Measurements from ENCODE around the gene ST6GALNAC4. TPM values are rescaled to one million over a fixed set of nuclear protein-coding genes. Genes with fewer than 3 reads are reported as not detected.
A peak's percentile ranks its signal among the peaks of the same experiment; 100 is the strongest.

ST6GALNAC4 gene
- total and polyA plus RNA-seq, 7 donors = 8.9 to 52.6 (median 24.3) TPM

DNA sequence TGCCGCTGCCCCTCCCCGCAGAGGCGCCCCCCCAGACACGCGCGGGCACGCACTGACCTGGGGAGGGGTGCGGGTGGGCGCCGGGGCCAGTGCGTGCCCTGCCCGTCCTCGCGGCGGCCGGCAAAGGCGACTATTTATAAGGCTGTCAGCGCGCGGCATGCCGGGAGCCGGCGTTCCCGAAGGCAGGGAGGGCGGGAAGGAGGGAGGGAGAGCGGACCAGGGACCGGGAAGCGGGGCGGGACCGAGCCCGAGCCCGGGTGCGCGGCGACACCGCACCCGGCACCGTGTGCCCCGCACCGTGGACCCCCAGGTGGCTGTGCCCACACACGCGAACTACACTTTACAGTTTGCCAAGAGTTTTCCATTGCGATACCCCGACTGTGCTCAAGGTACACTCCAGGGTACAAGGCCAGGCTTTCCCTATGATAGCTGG lies 39.3 kb downstream of the ST6GALNAC4 start, which contains the start of gene AK1:
TSS of gene AK1 (minus strand) at position 110 of the 433 bp plus-strand sequence. CDS start 3,058 bp downstream, outside the sequence.
- Histone ChIP-seq H3K4me1 (peaks cover 41% of the 10 kb centered on the region), H3K27ac (peak within 1 kb of the TSS; percentile 85), H3K4me3 (peak within 1 kb of the TSS; percentile 78), H3K27me3 (ENCODE audit: insufficient read depth in 3 of 3, low read length in 2 of 3) (no peaks in the 10 kb centered on the region), H3K9me3 (no peaks in the 10 kb centered on the region), H3K36me3 (ENCODE audit: insufficient read depth in 1 of 2, low read depth in 1 of 2) (peaks cover 0 to 9% of the 10 kb centered on the region in 2 donors)
- intact Hi-C loops (cut with DNase I) = loop anchor here in 1 of 2 donors (5.0 kb wide), 1 partner anchor 90 kb away; the partner anchor contains the start of gene CDK9
- peak; percentile 75 to 83 (median 78) for ATAC-seq
- WGBS, 3 donors = 0 to 1% (median 1%) methylated on average over 26 to 44 of the region's 44 CpGs
- TF ChIP-seq, protein P1, sequence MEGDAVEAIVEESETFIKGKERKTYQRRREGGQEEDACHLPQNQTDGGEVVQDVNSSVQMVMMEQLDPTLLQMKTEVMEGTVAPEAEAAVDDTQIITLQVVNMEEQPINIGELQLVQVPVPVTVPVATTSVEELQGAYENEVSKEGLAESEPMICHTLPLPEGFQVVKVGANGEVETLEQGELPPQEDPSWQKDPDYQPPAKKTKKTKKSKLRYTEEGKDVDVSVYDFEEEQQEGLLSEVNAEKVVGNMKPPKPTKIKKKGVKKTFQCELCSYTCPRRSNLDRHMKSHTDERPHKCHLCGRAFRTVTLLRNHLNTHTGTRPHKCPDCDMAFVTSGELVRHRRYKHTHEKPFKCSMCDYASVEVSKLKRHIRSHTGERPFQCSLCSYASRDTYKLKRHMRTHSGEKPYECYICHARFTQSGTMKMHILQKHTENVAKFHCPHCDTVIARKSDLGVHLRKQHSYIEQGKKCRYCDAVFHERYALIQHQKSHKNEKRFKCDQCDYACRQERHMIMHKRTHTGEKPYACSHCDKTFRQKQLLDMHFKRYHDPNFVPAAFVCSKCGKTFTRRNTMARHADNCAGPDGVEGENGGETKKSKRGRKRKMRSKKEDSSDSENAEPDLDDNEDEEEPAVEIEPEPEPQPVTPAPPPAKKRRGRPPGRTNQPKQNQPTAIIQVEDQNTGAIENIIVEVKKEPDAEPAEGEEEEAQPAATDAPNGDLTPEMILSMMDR (IDR thresholded peaks at IDR 0.05) = no peak
- peak; percentile 83 to 89 for DNase-seq

DNA sequence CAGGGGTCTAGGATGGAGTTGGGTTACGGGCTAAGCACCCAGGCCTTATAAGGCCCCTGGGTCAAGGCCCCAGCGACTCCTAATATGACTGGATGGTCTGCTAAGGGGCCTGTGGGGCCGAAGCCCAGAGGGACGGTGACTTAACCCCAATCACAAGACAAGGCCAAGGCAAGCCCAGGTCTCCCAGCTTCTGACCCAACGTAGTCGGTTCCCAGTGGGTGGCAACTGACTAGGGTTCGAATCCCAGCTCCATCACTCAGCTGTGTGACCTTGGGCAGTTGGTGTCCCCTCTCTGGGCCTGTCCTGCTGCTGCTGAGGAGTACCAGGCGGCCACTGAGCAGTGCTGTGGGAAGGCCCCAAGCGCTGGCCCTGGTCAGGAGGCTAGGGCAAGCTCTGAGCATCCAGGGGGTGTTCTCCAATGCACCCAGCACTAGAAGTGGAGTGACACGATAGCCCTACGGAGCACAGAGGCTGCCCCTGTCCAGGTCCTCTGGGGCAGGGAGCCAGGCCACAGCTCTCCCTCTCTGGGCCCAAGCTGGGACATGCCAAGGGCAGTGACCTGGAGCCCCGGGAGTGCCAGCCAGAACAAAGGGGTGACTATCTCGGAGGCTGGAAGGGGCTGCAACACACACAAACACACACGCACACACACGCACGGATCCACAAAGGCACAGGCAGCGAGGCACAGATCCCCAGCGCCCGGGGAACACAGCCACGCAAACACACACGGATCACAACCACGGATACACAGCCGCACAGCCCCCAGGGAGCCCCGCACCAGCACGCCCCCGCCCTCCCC lies 39.9 kb downstream of the ST6GALNAC4 start:
- intact Hi-C loops (cut with DNase I) = loop anchor here in 1 of 2 donors (5.0 kb wide), 1 partner anchor 90 kb away; the partner anchor contains the start of gene CDK9
- WGBS, 3 donors = 11 to 22% (median 14%) methylated on average over 17 to 26 of the region's 26 CpGs
- Histone ChIP-seq H3K4me3 (peak overlapping the region; percentile 78), H3K27me3 (ENCODE audit: insufficient read depth in 3 of 3, low read length in 2 of 3) (no peaks in the 10 kb centered on the region), H3K36me3 (ENCODE audit: insufficient read depth in 1 of 2, low read depth in 1 of 2) (peaks cover 0 to 15% of the 10 kb centered on the region in 2 donors), H3K4me1 (peaks cover 41% of the 10 kb centered on the region), H3K27ac (peak overlapping the region; percentile 85), H3K9me3 (no peaks in the 10 kb centered on the region)
- TF ChIP-seq, protein P1 (IDR thresholded peaks at IDR 0.05) = no peak
- ATAC-seq = peak; percentile 36 to 55 (median 52)
- DNase-seq = peak; percentile 41 to 74

DNA sequence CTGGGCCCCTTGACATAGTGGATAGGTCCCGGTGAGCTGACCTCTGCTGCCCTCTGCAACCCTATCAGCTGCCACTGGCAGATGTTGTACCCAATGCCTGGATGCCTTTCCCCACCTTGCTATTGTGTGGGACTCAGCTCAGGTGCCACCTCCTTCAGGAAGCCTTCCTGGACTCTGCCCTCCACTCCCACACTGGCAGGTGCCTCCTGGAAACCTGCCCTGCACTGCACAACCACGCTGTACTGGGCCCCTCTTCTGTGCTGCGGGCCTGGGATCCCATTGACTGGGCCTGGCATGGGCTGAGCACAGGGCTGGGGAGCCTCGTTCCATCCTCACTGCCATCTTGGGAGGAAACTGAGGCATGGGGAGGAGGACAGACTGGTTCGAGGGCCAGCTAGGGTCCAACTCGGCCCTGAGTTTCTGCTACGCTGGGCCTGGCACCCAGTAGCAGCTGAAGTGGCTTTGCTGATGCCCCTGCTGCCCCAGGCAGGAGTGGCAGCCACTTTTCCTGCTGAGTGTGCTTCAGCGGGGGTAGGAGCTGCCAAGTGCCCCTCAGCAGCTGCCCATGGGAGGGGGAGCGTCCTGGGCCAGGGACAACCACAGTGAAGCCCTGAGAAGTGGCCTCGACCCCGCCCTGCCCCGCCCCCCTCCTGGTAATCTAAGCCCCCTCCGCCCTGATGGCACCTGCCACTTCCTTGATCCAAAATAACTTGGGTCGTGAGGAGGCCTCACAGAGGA lies 40.6 kb downstream of the ST6GALNAC4 start:
- ATAC-seq (peak in 3 of 4 donors; percentile 10 to 57 (median 39)), DNase-seq (no peak)
- peaks cover 41% of the 10 kb centered on the region for H3K4me1 ChIP-seq
- WGBS, 3 donors = 21 to 42% (median 33%) methylated on average over 12 to 14 of the region's 14 CpGs
- TF ChIP-seq, protein P1 (IDR thresholded peaks at IDR 0.05) = peak; percentile 15
- intact Hi-C loops (cut with DNase I) = loop anchor here in 1 of 2 donors (5.0 kb wide), 1 partner anchor 89 kb away; the partner anchor contains the start of gene CDK9
- H3K36me3 ChIP-seq (ENCODE audit: insufficient read depth in 1 of 2, low read depth in 1 of 2) = peaks cover 0 to 23% of the 10 kb centered on the region in 2 donors
- peak overlapping the region; percentile 78 for H3K4me3 ChIP-seq
- H3K27ac ChIP-seq = peak overlapping the region; percentile 85
- H3K27me3 ChIP-seq (ENCODE audit: insufficient read depth in 3 of 3, low read length in 2 of 3) = no peaks in the 10 kb centered on the region
- no peaks in the 10 kb centered on the region for H3K9me3 ChIP-seq

DNA sequence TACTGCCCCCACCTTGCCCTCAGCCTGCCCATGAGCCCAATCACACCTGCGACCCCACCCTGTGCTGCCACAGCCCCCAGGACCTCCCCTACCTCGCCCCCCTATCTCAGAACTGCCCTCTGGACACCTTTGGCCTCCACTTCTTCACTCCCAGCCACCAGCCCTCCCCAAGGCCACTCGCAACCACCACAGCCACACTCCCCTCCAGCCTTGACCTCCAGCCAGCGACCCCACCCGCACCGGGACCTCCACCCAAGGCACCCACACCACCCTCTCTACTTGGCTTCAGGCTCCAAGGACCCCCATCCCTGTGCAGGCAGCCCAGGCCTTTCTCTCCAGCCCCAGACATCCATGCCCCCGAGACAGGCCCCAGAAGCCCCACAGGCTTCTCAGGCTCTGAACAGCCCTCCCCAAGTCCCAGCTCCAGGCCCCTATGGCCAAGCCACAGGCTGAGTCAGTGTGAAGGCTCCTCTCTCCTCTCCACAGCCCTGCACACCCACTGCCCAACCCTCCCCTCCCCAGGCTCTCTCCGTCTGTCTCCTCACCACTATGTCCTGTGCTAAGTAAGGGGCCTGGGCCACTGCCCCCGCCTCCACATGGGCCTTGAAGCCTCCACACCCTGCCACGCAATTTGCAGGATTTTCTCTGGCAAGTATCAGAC lies 41.4 kb downstream of the ST6GALNAC4 start:
- intact Hi-C loops (cut with DNase I) = loop anchor here in 1 of 2 donors (5.0 kb wide), 1 partner anchor 88 kb away; the partner anchor contains the start of gene CDK9
- H3K36me3 ChIP-seq (ENCODE audit: insufficient read depth in 1 of 2, low read depth in 1 of 2) = peaks cover 0 to 30% of the 10 kb centered on the region in 2 donors

More for the DNA sequence above, 41.4 kb downstream of the ST6GALNAC4 start:
- Histone ChIP-seq H3K9me3 (no peaks in the 10 kb centered on the region), H3K27me3 (ENCODE audit: insufficient read depth in 3 of 3, low read length in 2 of 3) (no peaks in the 10 kb centered on the region), H3K4me1 (peaks cover 41% of the 10 kb centered on the region), H3K4me3 (peak overlapping the region; percentile 78), H3K27ac (peak overlapping the region; percentile 85)
- TF ChIP-seq, protein P1 (IDR thresholded peaks at IDR 0.05) = no peak
- 65 to 75% (median 66%) methylated on average over 10 of the region's 10 CpGs for WGBS, 3 donors
- ATAC-seq = peak; percentile 12 to 19 (median 14)
- DNase-seq = no peak
